ENCODE measurements around the gene GNL2.

GNL2 gene

GRCh38 chr1:37595440-37596181 is at the start of gene GNL2:
Gene GNL2 (minus strand): TSS chr1:37595937. CDS start chr1:37595822, 115 bp downstream.
- DNase-seq: peak; percentile 92

DNA sequence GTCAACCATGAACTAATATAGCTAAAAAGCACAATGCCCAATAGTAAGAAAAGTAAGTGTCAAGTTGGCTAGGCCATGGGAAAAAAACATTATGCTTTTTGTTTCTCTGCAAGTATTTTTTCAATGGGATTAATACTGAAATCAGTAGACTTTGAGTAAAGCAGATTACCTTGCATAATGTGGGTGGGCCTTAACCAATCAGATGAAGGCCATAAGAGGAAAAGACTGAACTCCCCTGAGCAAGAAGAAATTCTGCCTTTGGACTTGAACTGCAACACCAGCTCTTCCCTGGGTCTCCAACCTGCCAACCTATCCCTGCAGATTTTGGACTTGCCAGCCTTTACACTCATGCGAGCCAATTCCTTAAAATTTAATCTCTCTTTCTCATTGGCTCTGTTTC is 45.3 kb upstream of the GNL2 start:
- DNase-seq: no peak

GRCh38 chr1:37636435-37636834 is 40.7 kb upstream of the GNL2 start:
- no peak for DNase-seq

DNA sequence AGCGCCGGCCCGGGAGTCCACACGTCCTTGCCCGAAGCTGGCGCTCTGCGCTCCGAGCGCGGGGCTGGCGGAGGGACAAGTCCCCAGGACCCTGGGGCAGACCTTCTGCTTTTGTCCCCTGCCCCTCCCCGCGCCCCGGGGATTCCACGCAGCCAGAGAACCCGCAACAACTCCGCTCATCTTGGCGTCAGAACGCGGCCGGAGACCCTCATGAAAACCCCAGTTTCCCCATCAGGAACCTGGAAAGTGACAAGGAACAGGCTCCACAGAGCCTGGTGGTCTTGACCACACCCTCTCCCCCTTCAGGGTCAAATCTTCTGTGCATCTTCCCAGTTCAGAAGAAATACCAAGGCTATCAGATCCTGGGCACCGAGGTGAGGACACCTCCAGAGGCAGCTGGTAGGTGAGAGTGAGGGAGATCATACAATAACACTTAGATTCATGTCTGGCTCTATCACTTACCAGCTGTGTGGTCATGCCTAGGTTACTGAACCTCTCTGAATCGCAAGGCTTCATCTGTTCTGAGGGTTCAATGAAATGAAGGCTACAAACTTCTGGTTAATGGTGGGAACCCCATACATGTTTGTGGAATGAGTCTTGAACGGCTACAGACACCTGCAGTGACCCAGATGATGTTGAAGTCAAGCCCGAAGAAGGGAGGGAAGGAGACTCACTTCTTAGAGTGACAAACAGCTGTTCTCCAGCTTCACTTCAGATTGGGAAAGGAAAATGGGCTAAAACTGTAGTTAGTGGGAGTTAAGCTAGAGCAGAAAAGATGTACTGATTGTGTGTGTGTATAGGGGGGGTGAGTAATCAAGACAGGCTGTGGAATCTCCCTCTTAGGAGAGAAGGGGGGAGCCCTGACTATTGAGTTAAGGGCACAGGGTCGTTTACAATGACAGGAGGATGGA is 39.5 kb upstream of the GNL2 start:
- no peak for DNase-seq

DNA sequence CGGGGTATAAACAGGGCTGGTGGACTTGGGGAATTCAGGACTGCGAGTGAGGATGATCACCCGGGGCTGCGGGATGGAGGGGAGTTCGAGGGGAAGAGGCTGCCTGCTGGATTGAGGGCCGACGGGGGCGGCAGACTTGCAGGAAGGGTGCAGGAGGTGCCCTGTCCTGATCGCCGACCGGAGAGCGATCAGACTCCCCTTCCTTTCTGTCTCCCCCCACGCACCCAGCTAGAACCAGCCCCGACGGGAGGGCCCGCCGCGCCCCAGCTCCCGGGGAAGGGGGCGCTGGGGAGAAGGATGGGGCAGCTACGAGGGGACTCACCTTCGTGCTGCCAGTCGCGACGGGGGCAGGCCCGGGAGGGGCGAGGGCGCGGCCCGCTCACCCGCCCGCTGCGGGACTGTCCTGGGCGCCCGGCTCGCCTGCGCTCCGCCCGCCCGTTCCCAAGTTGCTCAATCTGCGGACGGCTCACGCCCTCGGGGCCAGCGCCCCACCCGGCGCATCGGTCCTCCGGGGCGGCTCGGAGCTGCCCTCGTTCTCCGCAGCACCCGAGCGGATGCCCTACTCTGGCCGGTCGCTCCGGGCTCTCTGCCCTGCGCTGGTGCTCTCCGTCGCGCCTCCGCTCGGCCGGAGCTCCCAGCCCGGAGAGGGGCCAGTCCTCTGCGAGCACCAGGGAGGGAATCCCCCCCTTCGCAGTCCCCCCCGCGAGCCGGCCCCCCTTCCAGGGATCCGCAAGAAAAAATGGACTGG is 38.7 kb upstream of the GNL2 start, which contains the start of gene RSPO1:
Gene RSPO1 (minus strand): TSS at position 649 of the 748 bp plus-strand sequence. CDS start 5,231 bp downstream, outside the sequence.
- DNase-seq: peak; percentile 31

DNA sequence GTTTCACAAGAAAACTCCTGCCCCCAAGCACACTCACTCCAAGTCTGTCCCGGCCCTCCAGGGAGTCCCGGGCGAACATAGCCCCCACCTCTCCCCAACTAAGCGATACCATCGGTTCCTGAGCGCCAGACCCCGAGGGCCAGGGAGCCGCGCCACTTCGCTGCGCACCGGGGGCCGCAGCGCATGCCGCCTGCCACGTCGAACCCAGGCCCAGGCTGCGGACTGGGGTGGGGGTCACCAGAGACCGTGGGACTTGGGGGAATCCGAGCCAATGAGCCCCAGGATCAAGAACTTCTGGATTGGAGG is 38.2 kb upstream of the GNL2 start:
- no peak for DNase-seq

- no peak for DNase-seq
These were observed 37.6 kb upstream of the GNL2 start for GRCh38 chr1:37633040-37633937.

DNA sequence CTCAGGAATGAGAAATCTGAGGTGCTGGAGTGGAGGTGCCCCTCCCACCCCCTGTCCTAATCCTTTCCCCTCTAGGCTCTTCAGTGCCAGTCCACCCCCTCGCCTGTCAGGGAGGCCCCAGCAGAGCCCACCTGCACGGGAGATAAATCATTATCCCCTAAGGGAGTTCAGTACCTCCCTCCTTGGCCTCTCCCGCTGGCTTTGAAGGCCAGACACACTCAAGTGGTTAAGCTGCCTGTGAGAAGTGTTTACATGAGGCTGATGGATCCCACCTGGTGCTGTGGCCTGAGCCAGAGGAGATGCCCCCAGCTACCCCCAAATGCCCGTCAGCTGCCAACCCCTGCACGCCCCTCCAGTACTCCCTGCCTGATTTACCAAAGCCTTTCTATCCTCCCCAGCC is 35.3 kb upstream of the GNL2 start:
- DNase-seq: no peak

GRCh38 chr1:37630426-37631028 is 34.8 kb upstream of the GNL2 start:
- no peak for DNase-seq

GRCh38 chr1:37629726-37630425 is 34.1 kb upstream of the GNL2 start:
- no peak for DNase-seq

DNA sequence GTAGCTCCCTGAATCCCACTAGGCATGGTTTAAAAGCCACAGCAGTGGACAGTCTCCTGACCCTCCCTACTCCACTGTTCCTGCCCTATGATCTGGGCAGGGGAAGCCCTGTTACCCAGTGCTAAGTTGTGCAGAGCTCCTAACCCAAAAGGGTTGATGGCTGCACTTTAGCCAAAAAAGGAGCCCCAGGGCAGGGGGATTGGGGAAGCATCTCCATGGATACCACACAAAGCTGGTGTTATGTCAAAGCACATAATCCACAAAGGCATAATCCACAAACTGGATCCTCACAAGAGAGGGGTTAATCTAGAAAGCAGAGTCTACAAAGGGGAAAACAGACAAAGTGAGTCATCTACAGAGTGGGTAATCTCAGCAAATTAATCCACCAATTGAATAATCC is 33.3 kb upstream of the GNL2 start:
- no peak for DNase-seq

DNA sequence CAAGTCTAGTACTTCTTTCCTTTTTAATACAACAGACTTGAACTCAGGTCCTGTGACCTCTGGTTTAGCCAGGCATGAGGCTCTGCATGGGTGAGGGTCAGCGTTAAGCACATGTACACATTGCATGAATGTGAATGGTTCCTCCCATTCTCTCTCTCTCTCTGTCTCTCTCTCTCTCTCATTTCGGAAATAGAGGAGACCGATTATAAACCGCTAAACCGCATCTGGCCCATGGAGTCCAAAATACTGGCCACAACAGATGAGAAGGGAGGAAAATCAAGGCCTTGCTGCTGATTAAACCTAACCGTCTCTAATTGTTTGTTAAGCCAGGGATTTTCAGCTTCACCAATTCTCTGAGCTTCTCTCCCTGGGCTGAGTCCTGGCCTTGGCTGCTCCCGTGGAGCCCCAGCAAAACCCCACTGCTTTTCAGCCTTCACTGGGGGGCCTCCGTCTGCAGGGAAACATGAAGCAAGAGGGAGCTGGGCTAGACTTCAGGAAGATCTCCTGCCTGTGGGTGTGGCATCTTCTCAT is 32.4 kb upstream of the GNL2 start:
- DNase-seq: no peak

GRCh38 chr1:37622131-37622530 is 26.4 kb upstream of the GNL2 start:
- DNase-seq: no peak

DNA sequence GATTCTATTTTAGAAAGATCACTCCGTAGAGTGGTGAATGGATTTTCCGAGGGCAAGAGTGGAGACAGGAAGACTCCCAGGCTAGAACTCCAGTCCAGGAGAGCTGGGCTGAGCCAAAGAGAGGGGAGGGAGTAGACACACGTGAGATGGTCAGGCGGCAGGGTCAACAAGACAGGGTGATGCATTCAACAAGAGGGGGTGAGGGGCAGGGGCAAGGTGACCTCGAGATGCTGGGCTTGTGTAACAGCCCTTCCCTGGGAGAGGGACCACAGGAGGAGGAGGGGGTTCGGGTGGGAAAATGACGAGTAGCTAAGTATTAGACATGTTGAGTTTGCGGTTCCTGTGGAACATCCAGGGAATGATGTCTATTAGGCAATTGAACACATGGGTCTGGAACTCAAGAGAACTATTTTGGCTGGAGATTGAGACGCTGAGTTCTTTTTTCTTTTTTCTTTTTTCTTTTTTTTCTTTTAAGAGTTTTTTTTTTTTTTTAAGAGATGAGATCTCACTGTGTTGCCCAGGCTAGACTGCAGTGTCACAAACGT is 25.7 kb upstream of the GNL2 start:
- no peak for DNase-seq

DNA sequence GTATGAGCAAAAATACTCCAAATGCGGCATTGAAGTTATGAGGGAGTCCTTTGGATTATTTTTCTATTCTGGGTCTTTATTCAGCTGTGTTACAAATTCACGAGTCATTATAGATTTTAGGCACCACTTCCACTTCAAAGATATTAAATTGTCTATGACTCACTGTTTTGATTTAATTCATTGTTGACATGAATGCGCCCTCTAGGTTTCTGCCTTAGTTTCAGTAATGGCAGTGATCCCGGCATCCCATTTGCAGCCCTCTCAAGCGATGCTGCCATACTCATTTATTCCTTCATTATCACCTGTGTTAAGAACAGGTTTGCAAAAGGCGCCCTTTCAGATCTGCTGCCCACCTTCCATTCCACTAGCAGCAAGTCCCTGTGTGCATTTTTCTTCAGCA is 25.0 kb upstream of the GNL2 start:
- no peak for DNase-seq

- no peak for DNase-seq
These were observed 20.6 kb upstream of the GNL2 start for GRCh38 chr1:37616330-37616729.

GRCh38 chr1:37614105-37614504 is 18.4 kb upstream of the GNL2 start:
- DNase-seq: no peak

DNA sequence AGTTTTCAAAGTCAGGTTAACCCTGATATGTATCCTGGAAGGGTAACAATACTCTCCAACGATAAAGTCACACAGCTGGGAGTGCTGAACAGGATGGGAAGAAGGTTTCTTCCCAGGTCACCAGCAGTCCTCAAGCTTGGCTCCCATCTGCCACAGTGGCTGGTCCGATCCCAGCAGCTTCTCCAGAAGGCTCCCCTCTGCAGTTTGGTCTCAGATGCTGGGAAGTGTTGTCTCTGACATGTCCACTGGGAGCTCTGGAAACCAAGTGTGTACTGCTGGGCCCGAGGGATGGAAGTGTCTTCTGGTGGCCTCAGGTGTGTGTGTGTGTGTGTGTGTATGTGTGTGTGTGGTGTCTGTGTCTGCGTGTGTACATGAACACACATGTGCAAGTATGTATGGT is 16.4 kb upstream of the GNL2 start:
- DNase-seq: no peak

DNA sequence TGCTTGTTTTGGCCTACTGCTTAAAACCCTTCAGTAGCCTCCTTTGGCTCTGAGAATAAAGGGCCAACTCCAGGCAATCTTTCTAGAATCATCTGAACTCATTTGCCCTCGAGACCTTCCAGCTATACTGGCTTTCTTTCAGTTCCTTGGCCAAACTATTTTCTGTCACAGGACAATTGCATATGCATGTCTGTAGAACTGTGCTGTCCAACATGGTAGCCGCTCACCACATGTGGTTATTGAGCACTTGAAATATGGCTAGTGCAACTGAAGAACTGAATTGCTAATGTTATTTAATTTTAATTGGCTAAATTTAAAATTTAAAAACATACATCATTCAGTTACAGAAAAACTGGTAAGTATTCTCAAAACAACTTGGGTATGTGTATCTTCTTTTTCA is 14.3 kb upstream of the GNL2 start:
- DNase-seq: no peak

DNA sequence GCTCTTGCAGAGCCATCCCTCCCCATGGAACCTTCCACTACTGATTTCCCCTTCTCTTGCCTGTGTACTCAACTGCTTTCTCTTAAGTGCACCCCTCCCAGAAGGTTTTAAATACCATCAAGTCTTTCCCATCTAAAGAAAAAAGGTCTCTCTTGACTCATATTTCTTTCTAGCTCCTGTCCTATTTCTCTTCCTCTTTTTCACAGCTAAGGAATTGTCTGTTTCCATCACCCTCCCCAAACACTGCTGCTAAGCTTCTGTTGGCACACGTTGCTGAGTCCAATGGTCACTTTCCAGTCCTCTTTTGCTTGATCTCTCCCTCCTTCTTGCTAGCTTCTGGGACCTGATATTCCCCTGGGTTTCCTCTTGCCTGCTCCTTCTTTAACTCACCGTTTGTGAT is 13.3 kb upstream of the GNL2 start:
- DNase-seq: no peak
